Amniotic epithelial cell (primary cell): ENCODE results near the gene C10orf88.

Experiments used
- DNase-seq: peaks from one replicate; pipeline ENCODE4 v3.0.0-alpha.2; 2010; ENCODE audit warnings: low read depth

Gene C10orf88, protein sequence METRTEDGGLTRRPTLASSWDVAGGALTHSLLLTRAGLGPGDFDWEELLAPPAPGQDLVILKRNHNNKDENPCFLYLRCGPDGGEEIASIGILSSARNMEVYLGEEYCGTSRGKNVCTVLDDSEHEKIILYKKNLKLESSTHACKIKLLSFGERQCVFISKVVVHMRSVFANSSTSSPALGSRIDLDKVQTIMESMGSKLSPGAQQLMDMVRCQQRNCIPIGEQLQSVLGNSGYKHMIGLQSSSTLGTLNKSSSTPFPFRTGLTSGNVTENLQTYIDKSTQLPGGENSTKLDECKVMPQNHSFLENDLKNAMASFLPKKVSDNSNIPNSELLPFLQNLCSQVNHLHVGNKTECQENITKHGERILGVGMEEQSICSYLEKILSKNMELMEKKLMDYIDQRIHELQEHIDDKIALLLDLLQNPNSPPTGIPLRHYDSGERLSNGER

GRCh38 chr10:122953902-122954730 lies at the start of gene C10orf88:
Gene C10orf88 (minus strand): TSS chr10:122954227. CDS start chr10:122954178, 49 bp downstream.
- DNase-seq: peak; percentile 98

- no peak for DNase-seq
These were observed 47.3 kb upstream of the C10orf88 start for GRCh38 chr10:123001370-123001769.

- no peak for DNase-seq
These were observed 46.1 kb upstream of the C10orf88 start for GRCh38 chr10:123000155-123000554.

DNA sequence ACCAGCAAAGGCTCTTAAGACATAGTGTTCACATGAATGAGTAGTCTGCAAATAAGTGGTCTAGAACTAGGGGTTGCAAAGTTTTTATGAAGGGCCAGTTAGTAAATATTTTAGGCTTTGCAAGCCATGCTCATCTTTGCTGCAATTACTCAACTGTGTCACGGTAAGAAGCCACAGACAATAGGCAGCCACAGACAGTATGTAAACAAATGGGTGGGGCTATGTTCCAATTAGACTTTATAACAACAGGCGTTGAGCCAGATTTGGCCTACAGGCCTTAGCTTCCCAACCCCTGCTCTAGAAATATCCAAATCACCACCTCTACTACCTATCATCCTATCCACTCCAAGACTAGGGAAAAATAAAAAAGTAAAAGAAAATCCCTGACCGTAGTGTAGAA lies 45.3 kb upstream of the C10orf88 start:
- DNase-seq: no peak

DNA sequence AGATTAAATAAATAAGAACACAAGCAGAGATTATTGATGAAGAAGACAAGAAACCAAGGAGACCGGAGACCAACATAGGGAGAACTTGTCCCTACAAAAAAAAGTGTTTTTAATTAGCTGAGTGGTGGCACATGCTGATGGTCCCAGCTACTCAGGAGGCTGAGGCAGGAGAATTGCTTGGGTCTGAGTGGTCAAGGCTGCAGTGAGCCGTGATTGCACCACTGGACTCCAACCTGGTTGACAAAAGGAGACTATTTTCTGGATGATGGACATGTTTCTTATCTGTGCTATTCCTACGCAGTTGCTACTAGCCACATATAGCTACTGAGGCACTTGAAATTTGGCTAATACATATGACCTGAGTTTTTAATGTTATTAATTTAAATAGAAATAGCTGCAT lies 44.9 kb upstream of the C10orf88 start:
- DNase-seq: no peak

GRCh38 chr10:122998360-122998917 lies 44.4 kb upstream of the C10orf88 start:
- no peak for DNase-seq

- DNase-seq: no peak
These were observed 43.8 kb upstream of the C10orf88 start for GRCh38 chr10:122997864-122998263.

- no peak for DNase-seq
These were observed 41.9 kb upstream of the C10orf88 start for GRCh38 chr10:122995936-122996335.

- no peak for DNase-seq
These were observed 39.8 kb upstream of the C10orf88 start for GRCh38 chr10:122993797-122994336.

DNA sequence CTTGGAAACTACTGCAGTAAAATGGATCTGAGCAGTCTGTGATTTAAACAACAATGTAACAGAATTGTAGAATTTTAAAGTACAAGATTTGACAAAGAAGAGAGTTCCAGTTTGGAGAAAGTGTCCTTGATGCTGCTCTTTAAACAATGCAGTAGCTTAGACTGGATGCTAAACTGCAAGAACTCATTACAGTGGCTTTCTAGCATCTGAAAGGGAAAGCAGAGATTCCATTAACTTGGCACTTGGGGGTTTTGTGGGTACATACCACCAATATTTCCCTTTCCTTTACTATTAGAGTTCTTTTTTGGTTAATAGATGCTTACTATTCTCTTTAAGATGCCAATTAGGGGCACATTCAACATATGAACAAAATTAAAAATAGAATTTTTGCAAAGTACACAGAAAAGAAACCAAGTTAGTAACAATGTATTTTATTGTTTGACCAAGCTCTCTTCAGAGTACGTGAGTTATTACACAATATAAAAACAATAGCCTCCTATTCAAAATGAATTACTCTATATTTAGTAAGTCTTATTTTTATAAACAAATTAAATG lies 38.1 kb upstream of the C10orf88 start:
- no peak for DNase-seq

- DNase-seq: no peak
These were observed 36.3 kb upstream of the C10orf88 start for GRCh38 chr10:122990278-122990677.

DNA sequence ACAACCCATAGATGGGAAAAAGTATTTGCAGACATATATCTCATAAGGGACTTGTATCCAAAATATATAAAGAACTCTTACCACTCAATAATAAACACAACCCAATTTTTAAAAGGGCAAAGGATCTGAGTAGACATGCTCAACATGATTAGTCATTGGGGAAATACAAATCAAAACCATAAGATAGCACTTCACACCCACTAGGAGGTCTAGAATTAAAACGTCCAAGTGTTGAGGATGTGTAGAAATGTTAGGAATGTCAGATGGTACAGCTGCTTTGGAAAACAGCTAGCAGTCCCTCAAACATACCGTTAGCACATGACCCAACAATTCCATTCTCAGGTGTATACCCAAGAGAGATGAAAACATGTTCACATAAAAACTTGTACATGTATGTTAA lies 34.5 kb upstream of the C10orf88 start:
- DNase-seq: no peak

DNA sequence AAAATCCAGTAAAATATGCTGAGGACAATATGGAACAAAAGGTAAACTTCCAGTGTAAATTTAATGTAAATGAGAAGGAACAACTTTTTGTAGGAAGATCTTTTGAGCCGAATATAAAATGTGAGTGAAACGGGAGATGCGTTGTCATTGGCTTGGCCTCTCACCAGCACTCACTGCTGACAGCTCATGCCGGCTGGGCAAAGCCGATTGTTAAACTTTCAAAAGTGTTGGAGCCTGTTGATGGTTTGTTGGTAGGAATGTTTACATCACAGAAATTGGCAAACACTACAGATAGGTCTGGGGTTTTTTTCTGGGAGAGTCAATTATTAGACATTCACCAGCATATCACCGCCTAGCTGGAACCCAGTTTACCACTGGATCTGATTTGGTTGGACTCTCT lies 32.3 kb upstream of the C10orf88 start:
- no peak for DNase-seq

DNA sequence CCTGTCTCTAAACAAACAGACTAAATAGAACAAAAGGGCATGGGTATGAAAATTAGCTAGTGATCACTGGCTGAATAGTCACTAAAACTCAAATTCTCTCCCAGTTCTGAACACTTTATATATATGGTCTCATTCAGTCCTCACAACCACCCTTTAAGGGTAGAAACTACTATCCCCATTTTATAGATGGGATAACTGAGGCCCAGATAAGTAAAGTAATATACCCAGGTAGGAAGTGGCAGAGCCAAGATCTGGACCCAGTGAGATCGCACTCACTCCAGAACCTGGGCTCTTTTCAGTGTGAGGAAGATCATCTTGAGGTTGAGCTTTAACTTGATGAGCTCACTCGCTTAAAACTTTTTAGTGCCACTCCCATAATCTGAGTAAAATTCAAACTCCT lies 30.7 kb upstream of the C10orf88 start:
- DNase-seq: no peak

DNA sequence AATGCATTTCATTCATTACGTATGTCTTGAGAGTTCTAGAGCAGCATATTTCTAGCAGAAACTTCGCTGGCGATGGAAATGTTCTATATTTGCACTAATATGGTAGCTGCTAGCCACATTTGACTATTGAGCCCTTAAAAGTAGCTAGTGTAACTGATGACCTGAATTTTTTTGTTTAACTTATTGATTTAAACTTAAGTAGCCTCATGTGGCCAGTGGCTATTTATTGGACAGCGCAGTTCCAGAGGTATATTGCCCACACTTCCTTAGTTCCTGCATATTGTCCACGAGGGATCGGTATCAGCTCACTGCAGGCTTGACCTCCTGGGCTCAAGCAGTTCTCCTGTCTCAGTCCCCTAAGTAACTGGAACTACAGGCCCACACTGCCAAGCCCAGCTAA lies 29.9 kb upstream of the C10orf88 start:
- DNase-seq: no peak

DNA sequence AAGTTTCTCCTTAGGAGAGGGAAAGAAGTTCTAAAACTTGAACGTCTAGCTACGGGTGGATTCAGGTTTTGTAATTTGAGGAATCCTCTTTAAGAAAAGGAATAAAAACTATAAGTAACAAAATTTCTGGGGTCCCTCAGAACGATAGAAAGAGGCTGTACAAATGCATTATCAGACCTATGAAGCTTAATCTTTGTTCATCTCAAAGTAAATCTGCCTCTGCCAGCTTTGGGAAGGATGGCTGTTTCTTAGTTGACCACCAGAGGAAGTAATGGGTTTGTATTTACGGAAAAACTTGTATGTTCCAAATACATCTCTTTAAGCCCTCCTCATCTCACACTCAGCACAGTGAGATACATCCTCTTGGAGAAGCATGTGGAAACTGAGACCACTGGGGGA lies 27.0 kb upstream of the C10orf88 start:
- peak; percentile 51 for DNase-seq

DNA sequence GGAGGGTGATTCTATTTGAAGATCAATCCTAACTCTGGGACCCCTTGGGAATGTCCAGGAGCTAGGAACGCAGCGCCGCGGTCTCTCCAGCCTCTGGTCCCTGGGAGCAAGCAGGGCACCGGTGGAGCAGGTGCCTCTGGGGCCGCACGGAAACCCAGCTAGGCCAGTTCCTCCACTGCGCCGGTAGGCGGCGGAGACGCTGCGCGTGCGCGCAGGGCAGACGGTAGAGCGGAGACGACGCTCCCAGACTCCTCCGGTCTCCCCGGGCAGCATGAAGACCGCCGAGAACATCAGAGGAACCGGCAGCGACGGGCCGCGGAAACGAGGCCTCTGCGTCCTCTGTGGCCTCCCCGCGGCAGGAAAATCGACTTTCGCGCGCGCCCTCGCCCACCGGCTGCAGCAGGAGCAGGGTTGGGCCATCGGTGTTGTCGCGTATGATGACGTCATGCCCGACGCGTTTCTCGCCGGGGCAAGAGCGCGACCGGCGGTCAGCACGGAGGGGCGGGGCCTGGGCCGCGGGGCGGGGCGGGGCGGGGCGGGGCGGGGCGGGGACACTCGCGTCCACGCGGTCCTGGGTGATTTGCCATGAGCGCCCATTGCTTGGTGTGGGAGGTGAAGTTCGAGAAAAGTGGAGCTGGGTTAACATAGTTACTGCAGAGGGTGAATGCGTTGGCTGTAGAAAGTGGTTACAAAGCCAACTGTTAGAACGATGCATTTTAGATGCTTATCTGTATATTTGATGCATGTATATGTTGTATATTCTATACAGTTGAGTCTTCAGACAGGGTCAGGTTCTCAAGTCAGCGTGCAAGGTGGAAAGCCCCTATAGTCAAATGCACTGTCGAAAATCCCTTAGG lies 26.4 kb upstream of the C10orf88 start, which contains the start of gene PSTK:
Gene PSTK, plus strand, starts transcription at position 193 of the 857 bp plus-strand sequence. Its CDS starts 79 bp downstream, at position 272.
- DNase-seq: peak; percentile 87

- no peak for DNase-seq
These were observed 20.6 kb upstream of the C10orf88 start for GRCh38 chr10:122974543-122975064.

DNA sequence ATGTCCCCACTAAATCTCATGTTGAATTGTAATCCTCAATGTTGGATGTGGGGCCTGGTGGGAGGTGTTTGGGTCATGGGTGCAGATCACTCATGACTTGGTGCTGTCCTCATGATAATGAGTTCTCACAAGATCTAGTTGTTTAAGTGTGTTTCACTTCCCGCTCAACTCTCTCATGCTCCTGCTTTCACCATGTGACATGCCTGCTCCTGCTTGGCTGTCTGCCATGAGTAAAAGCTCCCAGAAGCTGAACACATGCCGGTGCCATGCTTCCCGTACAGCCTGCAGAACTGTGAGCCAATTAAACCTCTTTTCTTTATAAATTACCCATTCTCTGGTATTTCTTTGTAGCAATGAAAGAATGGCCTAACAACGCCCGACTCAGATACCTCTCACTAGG lies 20.0 kb upstream of the C10orf88 start:
- DNase-seq: no peak

DNA sequence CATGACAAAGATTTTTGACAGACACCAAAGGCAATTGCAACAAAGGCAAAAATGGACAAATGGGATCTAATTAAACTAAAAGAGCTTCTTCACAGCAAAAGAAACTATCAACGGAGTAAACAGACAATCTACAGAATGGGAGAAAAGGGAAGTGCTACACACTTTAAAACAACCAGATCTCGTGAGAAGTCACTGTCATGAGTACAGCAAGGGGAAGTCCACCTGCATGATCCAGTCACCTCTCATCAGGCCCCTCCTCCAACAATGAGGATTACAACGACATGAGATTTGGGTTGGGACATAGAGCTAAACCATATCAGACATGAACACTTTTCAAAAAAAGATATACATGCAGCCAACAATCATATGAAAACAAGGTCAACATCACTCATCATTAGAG lies 14.7 kb upstream of the C10orf88 start:
- no peak for DNase-seq

DNA sequence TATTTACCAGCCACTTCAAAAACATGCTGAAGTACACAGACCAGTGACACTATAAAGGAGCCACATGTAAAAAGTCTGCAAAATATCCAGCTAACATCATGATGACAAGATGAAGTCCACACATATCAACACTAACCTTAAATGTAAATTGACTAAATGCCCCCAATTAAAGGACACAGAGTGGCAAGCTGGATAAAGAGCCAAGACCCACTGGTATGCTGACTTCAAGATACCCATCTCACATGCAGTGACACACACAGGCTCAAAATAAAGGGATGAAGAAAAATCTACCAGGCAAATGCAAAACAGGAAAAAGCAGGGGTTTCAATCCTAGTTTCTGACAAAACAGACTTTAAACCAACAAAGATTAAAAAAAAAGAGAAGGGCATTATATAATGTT lies 12.9 kb upstream of the C10orf88 start:
- no peak for DNase-seq
